Daoy (cell line): ENCODE results near the gene SMIM34. TPM values are rescaled to one million over a fixed set of nuclear protein-coding genes. Genes with fewer than 3 reads are reported as not detected.
"Not testable (repeated sequence)": the region's sequence is repeated elsewhere in the genome, so short reads cannot be mapped to it uniquely, and the experiment has no call there.

ENCODE experiments used
- DNase-seq: peaks from one replicate; pipeline ENCODE4 v3.0.0-alpha.2; 2015; ENCODE audit warnings: low read depth
- total RNA-seq: library from RNA; depleted of rRNA; stranded (reverse); fragments of >200 nt; shearing (Covaris generic); gene quantifications from 2 replicates; pipeline ENCODE4 v1.2.3, GENCODE V29; 2014; rRNA removed

SMIM34 gene
- total RNA-seq, 1 experiment from 2014 or later = not detected

GRCh38 chr21:34374462-34374861, 49.3 kb downstream of the SMIM34 start:
- DNase-seq = not testable (repeated sequence)

DNA sequence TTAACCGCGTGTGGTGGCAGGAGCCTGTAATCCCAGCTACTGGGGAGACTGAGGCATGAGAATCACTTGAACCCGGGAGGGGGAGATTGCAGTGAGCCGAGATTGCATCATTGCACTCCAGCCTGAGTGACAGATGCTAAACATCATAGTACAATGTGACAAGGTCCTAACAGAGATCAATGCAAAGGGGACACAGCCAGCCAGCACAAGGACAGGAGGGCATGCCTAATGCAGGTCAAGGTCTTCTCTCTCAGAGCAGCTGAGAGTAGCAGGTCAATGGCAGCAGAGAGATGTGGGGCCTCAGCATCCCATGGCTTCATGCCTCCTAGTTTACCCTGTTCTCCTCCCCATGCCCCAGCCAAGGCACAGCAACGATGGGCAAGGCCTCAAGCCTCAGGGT, 51.4 kb downstream of the SMIM34 start:
- no peak for DNase-seq

DNA sequence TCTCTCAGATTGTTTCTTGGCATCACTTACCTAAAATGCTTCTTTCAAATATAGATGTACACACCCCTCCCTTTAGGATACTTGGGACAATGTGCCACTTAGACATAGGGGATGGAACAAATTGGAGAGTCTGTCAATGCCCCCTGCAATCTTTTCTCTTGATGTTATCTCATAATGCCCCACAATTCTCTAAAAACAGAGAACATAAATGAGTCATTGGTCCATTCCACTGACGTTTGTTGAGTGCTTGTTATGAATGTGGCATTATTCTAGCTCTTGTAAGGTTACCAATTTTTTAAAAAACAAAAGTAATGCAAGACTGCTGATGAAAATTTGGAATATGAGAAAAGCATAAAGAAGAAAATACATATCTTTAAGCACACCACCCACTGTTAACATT, 54.0 kb downstream of the SMIM34 start:
- DNase-seq = no peak

Other genes with a start within 250 kb of the SMIM34 start
- gene KCNE2, start 59.9 kb downstream of the SMIM34 start, total RNA-seq = not detected in 2 replicates
- 3.9 and 16.6 TPM in 2 replicates for gene SMIM11, start 48.4 kb downstream of the SMIM34 start, total RNA-seq
- gene KCNE1, start 88.3 kb upstream of the SMIM34 start, total RNA-seq = 0.06 TPM in 1 of 2 replicates, not detected in the other
- 66.9 and 71.9 TPM in 2 replicates for gene RCAN1, start 191.2 kb upstream of the SMIM34 start, total RNA-seq
- gene CLIC6, start 245.0 kb upstream of the SMIM34 start, total RNA-seq = 2.1 and 3.1 TPM in 2 replicates